ENCODE results near the gene SAP130.

Gene SAP130

DNA sequence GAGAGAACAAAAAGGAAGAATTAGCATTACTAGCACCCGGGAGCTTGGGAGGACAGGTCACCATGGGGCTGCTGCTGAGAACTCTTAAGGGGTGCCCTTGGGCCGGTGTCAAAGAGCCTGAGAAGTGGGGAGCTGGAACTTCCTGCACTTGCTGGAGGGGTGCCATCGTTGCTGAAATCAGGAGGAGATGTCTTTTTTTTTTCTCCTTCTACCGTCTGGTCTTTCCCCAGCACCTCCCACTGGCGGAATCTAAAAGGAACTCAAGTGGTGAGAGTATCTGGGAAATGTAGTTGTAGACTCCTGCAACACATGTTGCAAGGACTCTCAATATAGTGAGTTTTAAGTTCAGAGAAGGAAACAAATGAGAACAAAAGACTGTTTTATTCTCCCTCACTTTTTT lies 136.0 kb downstream of the SAP130 start:
- no peak for DNase-seq (ENCODE audit: extremely low read depth, insufficient read length)
- Histone ChIP-seq H3K36me3 (ENCODE audit: control insufficient read depth, insufficient read depth, low read length) (no peaks in the 10 kb centered on the region), H3K27me3 (replicated peaks; ENCODE audit: control insufficient read depth, insufficient read depth, low read length) (no peaks in the 10 kb centered on the region), H3K4me3 (replicated peaks; ENCODE audit: low read depth, low read length) (no peak overlapping the region)
- no peak for TF ChIP-seq CTCF (IDR thresholded peaks at IDR 0.05; ENCODE audit: insufficient read depth, low read length, poor library complexity, severe bottlenecking)
